Colonic mucosa (tissue), 4 donors: ENCODE results near the gene PEPD. TPM values are rescaled to one million over a fixed set of nuclear protein-coding genes. Genes with fewer than 3 reads are reported as not detected.

Source experiments
- DNase-seq: peaks from one replicate; pipeline ENCODE4 v3.0.0-alpha.2; 2020
- H3K27ac ChIP-seq: fragments of 200-600 bp; one replicate; pipeline ENCODE4 v1.8.0; 2021
- H3K27me3 ChIP-seq: fragments of 200-600 bp; one replicate; pipeline ENCODE4 v1.8.0; 2021
- H3K36me3 ChIP-seq: fragments of 200-600 bp; one replicate; pipeline ENCODE4 v1.8.0; 2021
- H3K4me1 ChIP-seq: fragments of 200-600 bp; one replicate; pipeline ENCODE4 v1.8.0; 2021; ENCODE audit warnings: mild to moderate bottlenecking
- H3K4me3 ChIP-seq: fragments of 200-600 bp; one replicate; pipeline ENCODE4 v1.8.0; 2021
- H3K9ac ChIP-seq, 2 donors: one replicate each; pipeline ENCODE4 v1.7.0; 2013; ENCODE audit warnings: control low read depth in 2 of 2, low read depth in 2 of 2, low read length in 2 of 2
- H3K9me3 ChIP-seq: fragments of 200-600 bp; one replicate; pipeline ENCODE4 v1.8.0; 2021
- intact Hi-C: fragments of 100-400 bp; cut with DNase I; formaldehyde crosslinking; loops from one replicate; pipeline ENCODE4 v1.14.1; 2022
- total RNA-seq, 2 donors: library from RNA; stranded (reverse); fragmentation: NEBNext Ultra II Directional in 1 of 2; extraction: Animal tissue kit (Norgen Biotek cat#: 25700) in 1 of 2; gene quantifications; one replicate each; pipeline ENCODE4 v1.2.1, GENCODE V29; 2021
- TF ChIP-seq, protein P1 (sequence below): fragments of 200-600 bp; IDR thresholded peaks from one replicate; pipeline ENCODE4 v1.8.0; 2022; ENCODE audit warnings: antibody characterized with exemption, mild to moderate bottlenecking
- donor health status: healthy.
- donor health status: DM: no; HTN: no; CAD: no.
- donor health status: DM: no; HTN: no; CAD: no.

PEPD gene
- total RNA-seq, 2 donors from 2014 or later, result 47.9 to 71.4 TPM

DNA sequence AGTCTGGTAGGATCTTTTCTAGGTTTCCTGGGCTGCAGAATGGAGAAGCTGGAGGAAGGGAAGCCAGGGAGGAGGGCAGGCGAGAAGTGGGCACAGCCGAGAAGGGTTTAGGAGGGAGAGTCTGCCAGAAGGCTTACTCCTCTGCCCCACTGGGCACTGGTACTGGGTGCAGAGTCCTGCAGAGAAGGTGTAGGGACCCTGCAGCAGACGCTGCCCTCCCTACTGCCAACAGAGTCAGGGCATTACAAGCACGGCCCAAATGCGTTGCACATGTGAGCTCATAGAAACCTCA lies 726 bp upstream of the PEPD start:
- H3K27ac ChIP-seq, result no peak overlapping the region
- DNase-seq, result no peak
- TF ChIP-seq, protein P1, sequence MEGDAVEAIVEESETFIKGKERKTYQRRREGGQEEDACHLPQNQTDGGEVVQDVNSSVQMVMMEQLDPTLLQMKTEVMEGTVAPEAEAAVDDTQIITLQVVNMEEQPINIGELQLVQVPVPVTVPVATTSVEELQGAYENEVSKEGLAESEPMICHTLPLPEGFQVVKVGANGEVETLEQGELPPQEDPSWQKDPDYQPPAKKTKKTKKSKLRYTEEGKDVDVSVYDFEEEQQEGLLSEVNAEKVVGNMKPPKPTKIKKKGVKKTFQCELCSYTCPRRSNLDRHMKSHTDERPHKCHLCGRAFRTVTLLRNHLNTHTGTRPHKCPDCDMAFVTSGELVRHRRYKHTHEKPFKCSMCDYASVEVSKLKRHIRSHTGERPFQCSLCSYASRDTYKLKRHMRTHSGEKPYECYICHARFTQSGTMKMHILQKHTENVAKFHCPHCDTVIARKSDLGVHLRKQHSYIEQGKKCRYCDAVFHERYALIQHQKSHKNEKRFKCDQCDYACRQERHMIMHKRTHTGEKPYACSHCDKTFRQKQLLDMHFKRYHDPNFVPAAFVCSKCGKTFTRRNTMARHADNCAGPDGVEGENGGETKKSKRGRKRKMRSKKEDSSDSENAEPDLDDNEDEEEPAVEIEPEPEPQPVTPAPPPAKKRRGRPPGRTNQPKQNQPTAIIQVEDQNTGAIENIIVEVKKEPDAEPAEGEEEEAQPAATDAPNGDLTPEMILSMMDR, result no peak
- H3K36me3 ChIP-seq, result no peaks in the 10 kb centered on the region
- H3K9me3 ChIP-seq, result no peaks in the 10 kb centered on the region
- H3K4me1 ChIP-seq, result peaks cover 5% of the 10 kb centered on the region
- intact Hi-C loops, result no loop called here
- no peak overlapping the region for H3K4me3 ChIP-seq
- no peaks in the 10 kb centered on the region for H3K27me3 ChIP-seq
- no peak overlapping the region for H3K9ac ChIP-seq

DNA sequence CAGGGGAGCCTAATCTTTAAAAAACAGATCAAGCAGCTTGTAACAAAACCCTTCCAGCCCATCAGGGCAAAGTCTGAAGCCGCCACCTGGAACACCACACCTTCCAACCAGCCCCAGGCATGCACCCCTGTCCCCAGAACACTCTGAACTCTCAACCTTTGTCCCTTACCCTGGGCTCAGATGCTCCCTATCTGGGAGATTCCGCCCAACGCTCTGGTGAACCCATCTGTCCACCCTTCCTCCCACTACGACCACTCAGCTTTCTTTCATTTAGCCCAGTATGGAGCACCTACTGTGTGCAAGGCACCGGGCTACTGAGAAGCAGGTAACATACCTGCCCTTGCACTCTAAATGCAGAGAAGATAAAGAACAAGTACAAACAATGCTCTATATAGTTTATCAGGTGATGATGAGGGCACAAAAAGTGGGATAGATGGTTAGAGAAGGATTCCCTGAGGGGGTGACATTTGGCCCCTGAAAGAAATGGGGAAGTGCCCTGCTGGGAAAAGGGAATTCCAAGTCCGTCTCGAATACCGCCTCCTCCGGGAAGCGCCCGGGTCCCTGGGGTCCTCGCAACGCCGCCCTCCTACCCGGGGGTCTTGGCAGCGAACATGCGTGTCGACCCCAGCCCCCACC lies 629 bp downstream of the PEPD start:
- Histone ChIP-seq H3K27me3 (no peaks in the 10 kb centered on the region), H3K9ac (peak overlapping the region; percentile 67 to 93), H3K27ac (no peak overlapping the region), H3K9me3 (no peaks in the 10 kb centered on the region), H3K4me3 (peak overlapping the region; percentile 97), H3K4me1 (peaks cover 5% of the 10 kb centered on the region), H3K36me3 (no peaks in the 10 kb centered on the region)
- TF ChIP-seq, protein P1, result no peak
- DNase-seq, result peak; percentile 28
- intact Hi-C loops, result no loop called here

DNA sequence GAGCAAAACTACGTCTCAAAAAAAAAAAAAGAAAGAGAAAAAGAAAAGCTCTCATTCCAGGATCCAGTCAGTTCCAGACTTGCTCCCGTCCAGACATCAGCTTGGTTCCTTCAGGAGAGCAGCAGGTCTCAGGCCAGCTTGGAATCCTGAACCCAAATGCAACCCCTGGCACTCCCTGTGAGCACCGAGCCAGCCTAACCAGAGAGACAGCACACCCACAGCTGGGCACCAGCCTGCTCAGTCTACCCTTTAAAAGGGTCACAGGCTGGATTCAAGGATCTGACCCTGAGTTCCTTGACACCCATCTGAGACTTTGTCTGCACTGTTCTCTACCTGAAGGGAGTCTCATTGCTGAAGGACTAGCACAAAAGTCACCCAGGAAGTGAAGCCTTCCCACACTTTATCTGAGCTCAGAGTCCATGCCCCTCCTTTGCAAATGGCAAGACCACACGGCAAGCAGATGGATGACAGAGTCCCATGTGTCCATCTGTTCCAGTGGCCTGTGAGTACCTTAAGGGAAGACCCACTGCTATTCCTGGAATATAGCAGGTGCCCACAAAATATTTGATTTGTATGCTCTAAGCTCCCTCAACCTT lies 1.4 kb downstream of the PEPD start:
- Histone ChIP-seq H3K9me3 (no peaks in the 10 kb centered on the region), H3K36me3 (no peaks in the 10 kb centered on the region), H3K27ac (no peak overlapping the region), H3K9ac (no peak overlapping the region), H3K4me1 (peaks cover 5% of the 10 kb centered on the region), H3K27me3 (no peaks in the 10 kb centered on the region), H3K4me3 (no peak overlapping the region)
- no peak for DNase-seq
- intact Hi-C loops, result no loop called here
- TF ChIP-seq, protein P1, result no peak

DNA sequence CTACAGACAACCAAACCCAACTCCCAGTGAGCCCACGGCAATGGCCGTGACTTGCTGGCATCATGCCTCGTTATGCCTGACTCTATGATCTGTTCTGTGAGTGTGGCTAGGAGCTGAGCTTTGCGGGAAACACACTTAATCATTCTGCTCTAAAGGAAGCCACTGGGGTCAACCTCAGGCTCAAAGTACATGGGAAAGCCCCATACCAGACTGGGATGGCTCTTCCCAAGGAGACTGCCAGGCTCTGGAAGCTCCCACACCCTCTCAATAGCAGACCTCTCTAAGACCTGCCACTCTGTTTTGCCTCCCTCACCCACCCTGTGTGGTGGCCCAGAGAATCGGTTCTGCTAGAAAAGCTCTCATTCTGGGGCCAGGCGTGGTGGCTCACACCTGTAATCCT lies 2.2 kb downstream of the PEPD start:
- intact Hi-C loops, result no loop called here
- TF ChIP-seq, protein P1, result no peak
- no peaks in the 10 kb centered on the region for H3K27me3 ChIP-seq
- no peaks in the 10 kb centered on the region for H3K9me3 ChIP-seq
- H3K27ac ChIP-seq, result no peak overlapping the region
- H3K4me1 ChIP-seq, result peaks cover 5% of the 10 kb centered on the region
- H3K36me3 ChIP-seq, result no peaks in the 10 kb centered on the region
- H3K9ac ChIP-seq, result no peak overlapping the region
- DNase-seq, result no peak
- H3K4me3 ChIP-seq, result no peak overlapping the region

DNA sequence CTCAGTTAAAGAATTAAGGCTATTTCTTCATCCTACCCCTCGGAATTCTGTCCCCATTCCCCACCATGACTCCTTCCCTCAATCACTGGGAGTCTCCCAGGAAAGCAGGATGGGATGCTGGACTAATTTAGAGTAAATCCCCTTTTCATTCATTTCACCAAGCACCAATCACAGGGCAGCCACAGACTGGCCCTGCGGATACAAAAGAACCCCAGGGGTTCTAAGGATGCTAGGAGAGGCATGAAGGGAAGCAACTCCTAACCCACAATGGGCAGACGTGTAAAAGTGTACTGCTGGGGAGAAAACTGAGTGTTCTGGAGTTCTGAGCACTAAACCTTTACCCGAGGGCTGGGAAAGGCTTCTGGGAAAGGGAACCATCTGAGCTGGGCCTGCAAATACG lies 3.0 kb downstream of the PEPD start:
- no peak for DNase-seq
- Histone ChIP-seq H3K9me3 (no peaks in the 10 kb centered on the region), H3K4me1 (peaks cover 5% of the 10 kb centered on the region), H3K9ac (no peak overlapping the region), H3K27ac (no peak overlapping the region), H3K27me3 (no peaks in the 10 kb centered on the region), H3K36me3 (no peaks in the 10 kb centered on the region), H3K4me3 (no peak overlapping the region)
- intact Hi-C loops, result no loop called here
- TF ChIP-seq, protein P1, result no peak
